ENCODE data around the gene ALLC. TPM values are rescaled to one million over a fixed set of nuclear protein-coding genes. Genes with fewer than 3 reads are reported as not detected.

Gene ALLC
- total RNA-seq, 1 experiment from 2014 or later: not detected

DNA sequence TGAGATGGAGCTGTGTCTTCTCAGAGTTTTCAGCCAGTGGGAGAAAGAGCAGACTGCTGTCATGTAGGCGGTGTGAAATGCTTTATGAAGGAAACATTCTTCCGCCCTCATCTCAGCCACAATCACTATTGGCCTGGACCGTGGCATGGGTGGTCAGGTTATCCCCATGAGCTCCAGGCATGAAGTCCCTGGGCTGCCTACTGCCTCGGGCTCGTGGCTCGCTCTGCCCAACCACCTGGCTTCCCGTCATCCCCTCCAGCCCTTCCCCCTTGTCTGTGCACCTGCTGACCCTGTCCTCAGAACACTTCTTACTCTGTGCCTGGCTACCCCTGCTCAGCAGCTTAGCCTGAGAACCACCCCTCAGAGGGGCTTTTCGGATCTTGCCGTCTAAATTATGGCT is 47.6 kb upstream of the ALLC start:
- H3K9me2 ChIP-seq (replicated peaks; ENCODE audit: low read length): no peaks in the 10 kb centered on the region
- H3K9me3 ChIP-seq (ENCODE audit: low read length): no peaks in the 10 kb centered on the region
- H3F3A ChIP-seq (ENCODE audit: low read length, unreplicated experiment): no peaks in the 10 kb centered on the region
- H2AFZ ChIP-seq (ENCODE audit: low read length): no peak overlapping the region
- H3K4me1 ChIP-seq (ENCODE audit: insufficient read depth, low read length): peaks cover 4% of the 10 kb centered on the region; the same call in 1 of the 2 replicates
- H3K27ac ChIP-seq (ENCODE audit: low read length): no peak overlapping the region
- ATAC-seq (no peak), DNase-seq (no peak)
- CTCF ChIA-PET: no interaction called here
- H3K4me2 ChIP-seq (ENCODE audit: low read length): no peak overlapping the region
- H3K27me3 ChIP-seq (ENCODE audit: low read length): no peaks in the 10 kb centered on the region
- no peaks in the 10 kb centered on the region for H4K20me1 ChIP-seq (ENCODE audit: low read length)
- TF ChIP-seq, protein P1, sequence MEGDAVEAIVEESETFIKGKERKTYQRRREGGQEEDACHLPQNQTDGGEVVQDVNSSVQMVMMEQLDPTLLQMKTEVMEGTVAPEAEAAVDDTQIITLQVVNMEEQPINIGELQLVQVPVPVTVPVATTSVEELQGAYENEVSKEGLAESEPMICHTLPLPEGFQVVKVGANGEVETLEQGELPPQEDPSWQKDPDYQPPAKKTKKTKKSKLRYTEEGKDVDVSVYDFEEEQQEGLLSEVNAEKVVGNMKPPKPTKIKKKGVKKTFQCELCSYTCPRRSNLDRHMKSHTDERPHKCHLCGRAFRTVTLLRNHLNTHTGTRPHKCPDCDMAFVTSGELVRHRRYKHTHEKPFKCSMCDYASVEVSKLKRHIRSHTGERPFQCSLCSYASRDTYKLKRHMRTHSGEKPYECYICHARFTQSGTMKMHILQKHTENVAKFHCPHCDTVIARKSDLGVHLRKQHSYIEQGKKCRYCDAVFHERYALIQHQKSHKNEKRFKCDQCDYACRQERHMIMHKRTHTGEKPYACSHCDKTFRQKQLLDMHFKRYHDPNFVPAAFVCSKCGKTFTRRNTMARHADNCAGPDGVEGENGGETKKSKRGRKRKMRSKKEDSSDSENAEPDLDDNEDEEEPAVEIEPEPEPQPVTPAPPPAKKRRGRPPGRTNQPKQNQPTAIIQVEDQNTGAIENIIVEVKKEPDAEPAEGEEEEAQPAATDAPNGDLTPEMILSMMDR (conservative IDR thresholded peaks at IDR 0.05; ENCODE audit: low read depth, low read length): no peak
- TF ChIP-seq EZH2 (IDR thresholded peaks at IDR 0.05; ENCODE audit: low read length, unreplicated experiment) (no peak), EZH2phosphoT487 (IDR thresholded peaks at IDR 0.05; ENCODE audit: borderline replicate concordance, low read length) (no peak)
- H3K79me2 ChIP-seq (ENCODE audit: low read length): no peaks in the 10 kb centered on the region
- POLR2A ChIA-PET (ENCODE audit: unreplicated experiment): interaction anchor here (0.6 kb wide), 1 partner anchor 43 kb away, joined by 3 read pairs; no protein-coding TSS in a partner anchor
- BruUV-seq (replicated peaks): no TSS peak
- no peak overlapping the region for H3K9ac ChIP-seq (ENCODE audit: low read length)
- H3K36me3 ChIP-seq (ENCODE audit: low read depth, low read length): no peaks in the 10 kb centered on the region
- intact Hi-C loops (cut with micrococcal nuclease): no loop called here
- no peak overlapping the region for H3K4me3 ChIP-seq (ENCODE audit: low read length)

DNA sequence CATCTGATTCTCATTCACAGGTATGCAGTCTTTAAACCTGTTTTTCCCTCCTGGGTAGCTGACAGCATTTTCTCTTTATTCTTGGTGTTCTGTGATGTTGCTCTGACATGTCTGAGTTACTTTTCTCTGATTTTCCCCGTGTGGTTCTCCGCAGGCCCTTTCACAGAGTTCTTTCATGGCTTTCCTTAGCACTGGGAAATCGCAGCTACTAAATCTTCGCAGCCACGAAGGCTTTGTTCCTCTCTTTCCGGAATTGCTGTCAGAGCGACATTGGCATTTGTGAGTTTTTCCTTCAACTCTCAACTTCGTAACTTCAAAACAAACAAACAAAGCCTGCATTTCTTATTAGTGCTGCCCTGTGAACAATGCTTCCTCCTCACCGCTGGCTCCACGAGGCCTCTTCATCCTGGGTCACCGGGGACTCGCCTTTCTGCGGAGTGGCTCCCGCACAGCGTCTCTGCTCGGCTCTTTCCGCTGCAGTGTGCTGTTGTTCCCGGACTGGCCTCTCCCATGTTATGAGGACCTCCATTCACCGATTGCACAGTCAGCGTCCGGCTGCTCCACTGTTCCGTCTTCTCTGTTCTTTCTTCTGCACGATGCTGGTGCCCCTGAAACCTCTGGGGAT is 47.0 kb upstream of the ALLC start:
- no TSS peak for BruUV-seq (replicated peaks)
- Histone ChIP-seq H4K20me1 (ENCODE audit: low read length) (no peaks in the 10 kb centered on the region), H3K4me2 (ENCODE audit: low read length) (no peak overlapping the region), H3K9me3 (ENCODE audit: low read length) (no peaks in the 10 kb centered on the region), H3K27me3 (ENCODE audit: low read length) (no peaks in the 10 kb centered on the region), H3F3A (ENCODE audit: low read length, unreplicated experiment) (no peaks in the 10 kb centered on the region), H3K36me3 (ENCODE audit: low read depth, low read length) (no peaks in the 10 kb centered on the region), H2AFZ (ENCODE audit: low read length) (no peak overlapping the region), H3K4me3 (ENCODE audit: low read length) (no peak overlapping the region), H3K79me2 (ENCODE audit: low read length) (no peaks in the 10 kb centered on the region), H3K4me1 (ENCODE audit: insufficient read depth, low read length) (no peaks in the 10 kb centered on the region), H3K27ac (ENCODE audit: low read length) (no peak overlapping the region), H3K9me2 (replicated peaks; ENCODE audit: low read length) (no peaks in the 10 kb centered on the region), H3K9ac (ENCODE audit: low read length) (no peak overlapping the region)
- ChIA-PET CTCF (no interaction called here), POLR2A (ENCODE audit: unreplicated experiment) (no interaction called here)
- DNase-seq (no peak), ATAC-seq (no peak)
- intact Hi-C loops (cut with micrococcal nuclease): no loop called here
- TF ChIP-seq, protein P1 (conservative IDR thresholded peaks at IDR 0.05; ENCODE audit: low read depth, low read length): no peak
- TF ChIP-seq EZH2phosphoT487 (IDR thresholded peaks at IDR 0.05; ENCODE audit: borderline replicate concordance, low read length) (no peak), EZH2 (IDR thresholded peaks at IDR 0.05; ENCODE audit: low read length, unreplicated experiment) (no peak)

DNA sequence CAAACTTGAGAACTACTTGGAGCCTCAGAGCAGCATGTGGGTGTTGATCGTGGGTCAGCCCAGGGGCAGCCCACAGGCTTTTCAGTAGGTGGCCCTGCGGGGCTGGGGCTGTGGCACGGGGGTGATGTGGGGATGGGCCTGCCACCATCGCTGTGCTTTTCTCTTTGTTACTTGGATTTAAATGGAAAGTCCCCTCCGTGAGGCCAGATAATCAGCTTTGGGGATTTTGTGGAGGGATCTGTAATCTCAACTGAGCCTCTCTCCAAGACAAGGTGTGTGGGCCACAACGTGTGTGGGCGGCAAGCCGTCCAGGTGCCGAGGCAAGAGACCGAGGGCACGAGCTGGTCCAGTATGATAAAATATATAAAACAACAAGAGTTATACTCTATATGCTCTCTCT is 46.4 kb upstream of the ALLC start:
- BruUV-seq (replicated peaks): no TSS peak
- no peak for ATAC-seq
- no peak overlapping the region for H3K27ac ChIP-seq (ENCODE audit: low read length)

More for the DNA sequence above, 46.4 kb upstream of the ALLC start:
- no peak overlapping the region for H3K4me2 ChIP-seq (ENCODE audit: low read length)
- H3K27me3 ChIP-seq (ENCODE audit: low read length): no peaks in the 10 kb centered on the region
- TF ChIP-seq EZH2 (IDR thresholded peaks at IDR 0.05; ENCODE audit: low read length, unreplicated experiment): no peak
- no peak for TF ChIP-seq EZH2phosphoT487 (IDR thresholded peaks at IDR 0.05; ENCODE audit: borderline replicate concordance, low read length)
- TF ChIP-seq, protein P1 (conservative IDR thresholded peaks at IDR 0.05; ENCODE audit: low read depth, low read length): no peak
- no peak for DNase-seq
- CTCF ChIA-PET: no interaction called here
- H3K36me3 ChIP-seq (ENCODE audit: low read depth, low read length): no peaks in the 10 kb centered on the region
- H3K4me1 ChIP-seq (ENCODE audit: insufficient read depth, low read length): no peaks in the 10 kb centered on the region
- no peaks in the 10 kb centered on the region for H3K9me3 ChIP-seq (ENCODE audit: low read length)
- H3F3A ChIP-seq (ENCODE audit: low read length, unreplicated experiment): no peaks in the 10 kb centered on the region
- no peaks in the 10 kb centered on the region for H3K9me2 ChIP-seq (replicated peaks; ENCODE audit: low read length)
- no peaks in the 10 kb centered on the region for H4K20me1 ChIP-seq (ENCODE audit: low read length)
- no peaks in the 10 kb centered on the region for H3K79me2 ChIP-seq (ENCODE audit: low read length)
- POLR2A ChIA-PET (ENCODE audit: unreplicated experiment): no interaction called here
- no peak overlapping the region for H2AFZ ChIP-seq (ENCODE audit: low read length)
- no peak overlapping the region for H3K4me3 ChIP-seq (ENCODE audit: low read length)
- no peak overlapping the region for H3K9ac ChIP-seq (ENCODE audit: low read length)
- intact Hi-C loops (cut with micrococcal nuclease): no loop called here

Measured in PC-3 (cell line).